Measurements from ENCODE around the gene LYPD8.

GRCh38 chr1:248695451-248696132 is 60.0 kb downstream of the LYPD8 start:
- no peak for TF ChIP-seq POLR2A (IDR thresholded peaks at IDR 0.05; ENCODE audit: low read length)
- no peak for TF ChIP-seq GATA1 (IDR thresholded peaks at IDR 0.05; ENCODE audit: low read depth, low read length)

Measured in erythroblast (primary cell).